Mesenchymal stem cell (in vitro differentiated cells and primary cell): ENCODE measurements around the gene LMLN.
"Not testable (repeated sequence)": the region's sequence is repeated elsewhere in the genome, so short reads cannot be mapped to it uniquely, and the experiment has no call there.

Experiments
- DNase-seq: peaks from one replicate; pipeline ENCODE4 v3.0.0-alpha.2; 2013
- H2AFZ ChIP-seq: one replicate; pipeline ENCODE4 v1.6.1; 2013; ENCODE audit warnings: low read depth, mild to moderate bottlenecking, control low read depth, inconsistent platforms, low read length, moderate library complexity
- H2AK5ac ChIP-seq: 2 replicates; pipeline ENCODE4 v1.6.1; 2013; ENCODE audit warnings: low read length, moderate library complexity, mild to moderate bottlenecking, inconsistent platforms; ENCODE audit not compliant: severe bottlenecking
- H2BK120ac ChIP-seq: one replicate; pipeline ENCODE4 v1.6.1; 2013; ENCODE audit warnings: low read depth, mild to moderate bottlenecking, inconsistent platforms, low read length, moderate library complexity
- H2BK12ac ChIP-seq, 2 experiments: one replicate each; pipeline ENCODE4 v1.6.1; 2013; ENCODE audit warnings: inconsistent platforms in 2 of 2, low read length in 2 of 2, mild to moderate bottlenecking in 2 of 2, moderate library complexity in 2 of 2, control low read depth in 1 of 2
- H2BK15ac ChIP-seq: one replicate; pipeline ENCODE4 v1.6.1; 2013; ENCODE audit warnings: mild to moderate bottlenecking, low read depth, inconsistent platforms; ENCODE audit not compliant: poor library complexity, severe bottlenecking
- H2BK5ac ChIP-seq: 2 replicates; pipeline ENCODE4 v1.6.1; 2013; ENCODE audit warnings: low read depth, mild to moderate bottlenecking, low read length, control low read depth, inconsistent platforms; ENCODE audit not compliant: poor library complexity, severe bottlenecking
- H3K14ac ChIP-seq, 2 experiments: one replicate each; pipeline ENCODE4 v1.6.1; 2013; ENCODE audit warnings: inconsistent platforms in 2 of 2, low read length in 2 of 2, control low read depth in 1 of 2, mild to moderate bottlenecking in 1 of 2, moderate library complexity in 1 of 2
- H3K18ac ChIP-seq, 2 experiments: one replicate each; pipeline ENCODE4 v1.6.1; 2013; ENCODE audit warnings: inconsistent platforms in 2 of 2, low read length in 2 of 2, control low read depth in 1 of 2, low read depth in 1 of 2, mild to moderate bottlenecking in 1 of 2
- H3K23ac ChIP-seq, 2 experiments: one replicate each; pipeline ENCODE4 v1.6.1; 2013; ENCODE audit warnings: inconsistent platforms in 2 of 2, low read length in 2 of 2, mild to moderate bottlenecking in 2 of 2, moderate library complexity in 2 of 2, control low read depth in 1 of 2
- H3K27ac ChIP-seq: 2 replicates; pipeline ENCODE4 v1.5.1; 2013; ENCODE audit warnings: mild to moderate bottlenecking, moderate library complexity, low read length, control low read depth, inconsistent platforms; ENCODE audit not compliant: poor library complexity, severe bottlenecking
- H3K27me3 ChIP-seq, 2 experiments: 2 replicates each; pipeline versions ENCODE4 v1.6.1 to v1.7.0; 2013; ENCODE audit warnings: low read length in 2 of 2, mild to moderate bottlenecking in 2 of 2, moderate library complexity in 2 of 2, control low read depth in 1 of 2, inconsistent platforms in 1 of 2; ENCODE audit not compliant: control insufficient read depth in 1 of 2, insufficient read depth in 1 of 2
- H3K36me3 ChIP-seq, 2 experiments: 2 replicates each; pipeline versions ENCODE4 v1.6.1 to v1.7.0; 2013; ENCODE audit warnings: low read length in 2 of 2, control low read depth in 1 of 2, inconsistent platforms in 1 of 2, low read depth in 1 of 2, mild to moderate bottlenecking in 1 of 2; ENCODE audit not compliant: insufficient read depth in 2 of 2, control insufficient read depth in 1 of 2
- H3K4ac ChIP-seq, 2 experiments: one replicate each; pipeline ENCODE4 v1.6.1; 2013; ENCODE audit warnings: inconsistent platforms in 2 of 2, low read length in 2 of 2, mild to moderate bottlenecking in 2 of 2, moderate library complexity in 2 of 2, control low read depth in 1 of 2, low read depth in 1 of 2
- H3K4me1 ChIP-seq: 2 replicates; pipeline ENCODE4 v1.6.1; 2013; ENCODE audit warnings: low read depth, low read length, control low read depth; ENCODE audit not compliant: control insufficient read depth, insufficient read depth
- H3K4me2 ChIP-seq: 2 replicates; pipeline ENCODE4 v1.6.1; 2013; ENCODE audit warnings: low read length, mild to moderate bottlenecking, inconsistent platforms; ENCODE audit not compliant: poor library complexity, severe bottlenecking
- H3K4me3 ChIP-seq, 2 experiments: 2 replicates each; pipeline versions ENCODE4 v1.5.1 to v1.7.0; 2013; ENCODE audit warnings: low read length in 2 of 2, mild to moderate bottlenecking in 2 of 2, control low read depth in 1 of 2, low read depth in 1 of 2; ENCODE audit not compliant: insufficient read depth in 1 of 2
- H3K79me1 ChIP-seq: replicated peaks from 2 replicates; pipeline ENCODE4 v1.6.1; 2013; ENCODE audit warnings: mild to moderate bottlenecking, control low read depth, low read length, inconsistent platforms; ENCODE audit not compliant: poor library complexity, severe bottlenecking
- H3K9ac ChIP-seq: 2 replicates; pipeline ENCODE4 v1.7.0; 2013; ENCODE audit warnings: mild to moderate bottlenecking, low read length, moderate library complexity
- H3K9me3 ChIP-seq: 2 replicates; pipeline ENCODE4 v1.7.0; 2013; ENCODE audit warnings: mild to moderate bottlenecking, low read length; ENCODE audit not compliant: control insufficient read depth
- H4K8ac ChIP-seq: one replicate; pipeline ENCODE4 v1.6.1; 2013; ENCODE audit warnings: inconsistent platforms, mild to moderate bottlenecking, low read length, moderate library complexity
- H4K91ac ChIP-seq: one replicate; pipeline ENCODE4 v1.6.1; 2013; ENCODE audit warnings: mild to moderate bottlenecking, low read length, inconsistent platforms
- WGBS: methylation state at CpG from one replicate; pipeline ENCODE4 v1.1.7; 2013; ENCODE audit warnings: mixed read lengths; 5-methylcytosine and 5-hydroxymethylcytosine counted together

LMLN gene

GRCh38 chr3:198080521-198081384 is 120.7 kb downstream of the LMLN start:
- H3K9me3 ChIP-seq, result no peaks in the 10 kb centered on the region
- H2BK5ac ChIP-seq, result peak overlapping the region; percentile 19
- H2BK120ac ChIP-seq, result no peak overlapping the region
- no peak overlapping the region for H4K91ac ChIP-seq
- H3K79me1 ChIP-seq, result no peaks in the 10 kb centered on the region
- H2BK15ac ChIP-seq, result no peak overlapping the region
- no peaks in the 10 kb centered on the region for H3K36me3 ChIP-seq
- DNase-seq, result peak; percentile 64
- peaks cover 23 to 79% of the 10 kb centered on the region in 2 experiments for H3K27me3 ChIP-seq
- no peak overlapping the region for H2BK12ac ChIP-seq
- peak overlapping the region in 1 of 2 experiments; percentile 24 for H3K18ac ChIP-seq
- no peak overlapping the region for H3K23ac ChIP-seq
- H3K9ac ChIP-seq, result no peak overlapping the region
- H3K27ac ChIP-seq, result no peak overlapping the region
- peak overlapping the region; percentile 51 for H2AFZ ChIP-seq
- peak overlapping the region; percentile 50 to 71 for H3K4me3 ChIP-seq
- no peak overlapping the region for H3K14ac ChIP-seq
- 1% methylated on average over 64 of the region's 86 CpGs for WGBS
- peaks cover 16% of the 10 kb centered on the region for H3K4me1 ChIP-seq
- no peak overlapping the region for H3K4ac ChIP-seq
- H2AK5ac ChIP-seq, result no peak overlapping the region
- H4K8ac ChIP-seq, result no peak overlapping the region
- H3K4me2 ChIP-seq, result peak overlapping the region; percentile 98

GRCh38 chr3:198081421-198081844 is 121.4 kb downstream of the LMLN start:
- peaks cover 16% of the 10 kb centered on the region for H3K4me1 ChIP-seq
- peak overlapping the region in 1 of 2 experiments; percentile 50 for H3K23ac ChIP-seq
- H3K79me1 ChIP-seq, result no peaks in the 10 kb centered on the region
- H3K9me3 ChIP-seq, result no peaks in the 10 kb centered on the region
- WGBS, result 21% methylated on average over 32 of the region's 33 CpGs
- no peak overlapping the region for H3K18ac ChIP-seq
- no peak overlapping the region for H2BK120ac ChIP-seq
- H2AK5ac ChIP-seq, result no peak overlapping the region
- H3K9ac ChIP-seq, result no peak overlapping the region
- no peak overlapping the region for H2BK12ac ChIP-seq
- peaks cover 26 to 78% of the 10 kb centered on the region in 2 experiments for H3K27me3 ChIP-seq
- H3K14ac ChIP-seq, result no peak overlapping the region
- H3K4ac ChIP-seq, result no peak overlapping the region
- H3K36me3 ChIP-seq, result no peaks in the 10 kb centered on the region
- H2BK15ac ChIP-seq, result no peak overlapping the region
- H3K4me2 ChIP-seq, result peak overlapping the region; percentile 98
- no peak overlapping the region for H4K91ac ChIP-seq
- no peak overlapping the region for H2AFZ ChIP-seq
- H3K27ac ChIP-seq, result no peak overlapping the region
- no peak overlapping the region for H4K8ac ChIP-seq
- no peak for DNase-seq
- H2BK5ac ChIP-seq, result no peak overlapping the region
- no peak overlapping the region for H3K4me3 ChIP-seq

- WGBS, result 100% methylated on average over 2 of the region's 4 CpGs
- not testable (repeated sequence) for H3K4me2 ChIP-seq, H3K79me1 ChIP-seq, H3K9me3 ChIP-seq, H3K9ac ChIP-seq, H2BK15ac ChIP-seq, H3K27ac ChIP-seq, H2AK5ac ChIP-seq, DNase-seq, H2BK120ac ChIP-seq, H2AFZ ChIP-seq, H3K4ac ChIP-seq, H3K23ac ChIP-seq, H3K18ac ChIP-seq, H2BK12ac ChIP-seq, H3K14ac ChIP-seq, H3K4me3 ChIP-seq, H3K36me3 ChIP-seq, H4K8ac ChIP-seq, H4K91ac ChIP-seq, H2BK5ac ChIP-seq
- peaks cover 16% of the 10 kb centered on the region for H3K4me1 ChIP-seq
- peaks cover 22 to 78% of the 10 kb centered on the region in 2 experiments for H3K27me3 ChIP-seq
These were observed 122.2 kb downstream of the LMLN start for GRCh38 chr3:198082226-198082625.

GRCh38 chr3:198088421-198088955 is 128.5 kb downstream of the LMLN start:
- Histone ChIP-seq H2BK5ac (no peak overlapping the region), H4K91ac (no peak overlapping the region), H3K27me3 (peaks cover 28 to 74% of the 10 kb centered on the region in 2 experiments), H3K14ac (no peak overlapping the region), H2AK5ac (no peak overlapping the region), H4K8ac (no peak overlapping the region), H2BK12ac (no peak overlapping the region), H3K36me3 (no peaks in the 10 kb centered on the region), H3K4me3 (no peak overlapping the region), H3K27ac (no peak overlapping the region), H3K9me3 (no peaks in the 10 kb centered on the region), H3K18ac (no peak overlapping the region), H3K9ac (no peak overlapping the region), H3K79me1 (no peaks in the 10 kb centered on the region), H2AFZ (no peak overlapping the region), H2BK120ac (no peak overlapping the region), H3K4me2 (no peak overlapping the region), H3K4ac (no peak overlapping the region), H2BK15ac (no peak overlapping the region), H3K4me1 (no peaks in the 10 kb centered on the region), H3K23ac (no peak overlapping the region)
- 79% methylated on average over 3 of the region's 3 CpGs for WGBS
- no peak for DNase-seq
